Panc1 (cell line): ENCODE measurements around the gene SYCE1L.

Experiments used
- POLR2AphosphoS5 ChIP-seq: IDR thresholded peaks from 2 replicates; pipeline ENCODE4 v1.6.1; 2012; ENCODE audit warnings: mild to moderate bottlenecking, low read depth, low read length, moderate library complexity
- SIN3A ChIP-seq: IDR thresholded peaks from 2 replicates; pipeline ENCODE4 v1.6.1; 2012; ENCODE audit warnings: low read depth, mild to moderate bottlenecking, low read length, moderate library complexity, borderline replicate concordance; ENCODE audit not compliant: insufficient read depth
- TF ChIP-seq, protein P1 (sequence below): fragments of 450-650 bp; IDR thresholded peaks from 2 replicates; pipeline ENCODE4 v1.5.1; 2017; ENCODE audit warnings: mild to moderate bottlenecking
- TF ChIP-seq, protein P2 (sequence below), 2 experiments: IDR thresholded peaks; 2 replicates each; pipeline ENCODE4 v1.6.1; 2011 to 2012; ENCODE audit warnings: low read depth in 2 of 2, control low read depth in 1 of 2, low read length in 1 of 2, mild to moderate bottlenecking in 1 of 2, moderate library complexity in 1 of 2; ENCODE audit not compliant: insufficient read depth in 1 of 2

- TF ChIP-seq POLR2AphosphoS5 (no peak), SIN3A (no peak)
- TF ChIP-seq, protein P1, sequence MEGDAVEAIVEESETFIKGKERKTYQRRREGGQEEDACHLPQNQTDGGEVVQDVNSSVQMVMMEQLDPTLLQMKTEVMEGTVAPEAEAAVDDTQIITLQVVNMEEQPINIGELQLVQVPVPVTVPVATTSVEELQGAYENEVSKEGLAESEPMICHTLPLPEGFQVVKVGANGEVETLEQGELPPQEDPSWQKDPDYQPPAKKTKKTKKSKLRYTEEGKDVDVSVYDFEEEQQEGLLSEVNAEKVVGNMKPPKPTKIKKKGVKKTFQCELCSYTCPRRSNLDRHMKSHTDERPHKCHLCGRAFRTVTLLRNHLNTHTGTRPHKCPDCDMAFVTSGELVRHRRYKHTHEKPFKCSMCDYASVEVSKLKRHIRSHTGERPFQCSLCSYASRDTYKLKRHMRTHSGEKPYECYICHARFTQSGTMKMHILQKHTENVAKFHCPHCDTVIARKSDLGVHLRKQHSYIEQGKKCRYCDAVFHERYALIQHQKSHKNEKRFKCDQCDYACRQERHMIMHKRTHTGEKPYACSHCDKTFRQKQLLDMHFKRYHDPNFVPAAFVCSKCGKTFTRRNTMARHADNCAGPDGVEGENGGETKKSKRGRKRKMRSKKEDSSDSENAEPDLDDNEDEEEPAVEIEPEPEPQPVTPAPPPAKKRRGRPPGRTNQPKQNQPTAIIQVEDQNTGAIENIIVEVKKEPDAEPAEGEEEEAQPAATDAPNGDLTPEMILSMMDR = no peak
- TF ChIP-seq, protein P2, sequence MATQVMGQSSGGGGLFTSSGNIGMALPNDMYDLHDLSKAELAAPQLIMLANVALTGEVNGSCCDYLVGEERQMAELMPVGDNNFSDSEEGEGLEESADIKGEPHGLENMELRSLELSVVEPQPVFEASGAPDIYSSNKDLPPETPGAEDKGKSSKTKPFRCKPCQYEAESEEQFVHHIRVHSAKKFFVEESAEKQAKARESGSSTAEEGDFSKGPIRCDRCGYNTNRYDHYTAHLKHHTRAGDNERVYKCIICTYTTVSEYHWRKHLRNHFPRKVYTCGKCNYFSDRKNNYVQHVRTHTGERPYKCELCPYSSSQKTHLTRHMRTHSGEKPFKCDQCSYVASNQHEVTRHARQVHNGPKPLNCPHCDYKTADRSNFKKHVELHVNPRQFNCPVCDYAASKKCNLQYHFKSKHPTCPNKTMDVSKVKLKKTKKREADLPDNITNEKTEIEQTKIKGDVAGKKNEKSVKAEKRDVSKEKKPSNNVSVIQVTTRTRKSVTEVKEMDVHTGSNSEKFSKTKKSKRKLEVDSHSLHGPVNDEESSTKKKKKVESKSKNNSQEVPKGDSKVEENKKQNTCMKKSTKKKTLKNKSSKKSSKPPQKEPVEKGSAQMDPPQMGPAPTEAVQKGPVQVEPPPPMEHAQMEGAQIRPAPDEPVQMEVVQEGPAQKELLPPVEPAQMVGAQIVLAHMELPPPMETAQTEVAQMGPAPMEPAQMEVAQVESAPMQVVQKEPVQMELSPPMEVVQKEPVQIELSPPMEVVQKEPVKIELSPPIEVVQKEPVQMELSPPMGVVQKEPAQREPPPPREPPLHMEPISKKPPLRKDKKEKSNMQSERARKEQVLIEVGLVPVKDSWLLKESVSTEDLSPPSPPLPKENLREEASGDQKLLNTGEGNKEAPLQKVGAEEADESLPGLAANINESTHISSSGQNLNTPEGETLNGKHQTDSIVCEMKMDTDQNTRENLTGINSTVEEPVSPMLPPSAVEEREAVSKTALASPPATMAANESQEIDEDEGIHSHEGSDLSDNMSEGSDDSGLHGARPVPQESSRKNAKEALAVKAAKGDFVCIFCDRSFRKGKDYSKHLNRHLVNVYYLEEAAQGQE (IDR thresholded peaks at IDR 0.05; ENCODE audit: insufficient read depth in 1 of 2, low read depth in 2 of 2, low read length in 1 of 2) = no peak
Measured at GRCh38 chr16:77190190-77190477, 9.1 kb upstream of the SYCE1L start.
